NOMO-1 treated with DMSO at 0.1 percent for 48 hours (cell line): ENCODE results near the gene XIRP2.
"Not testable (repeated sequence)": the region's sequence is repeated elsewhere in the genome, so short reads cannot be mapped to it uniquely, and the experiment has no call there.

Source experiments
- DNase-seq: peaks from one replicate; lab custom pipeline; 2025; ENCODE audit not compliant: unreplicated experiment; lab: John Stamatoyannopoulos, UW

XIRP2 gene

GRCh38 chr2:167191588-167191987 is 303.3 kb downstream of the XIRP2 start:
- no peak for DNase-seq

- no peak for DNase-seq
Measured at GRCh38 chr2:167192833-167193232, 304.6 kb downstream of the XIRP2 start.

- DNase-seq: no peak
Measured at GRCh38 chr2:167196461-167197252, 308.4 kb downstream of the XIRP2 start.

- DNase-seq: no peak
Measured at GRCh38 chr2:167198009-167198408, 309.7 kb downstream of the XIRP2 start.

- DNase-seq: no peak
Measured at GRCh38 chr2:167198576-167198975, 310.3 kb downstream of the XIRP2 start.

GRCh38 chr2:167200019-167200418 is 311.7 kb downstream of the XIRP2 start:
- no peak for DNase-seq

- DNase-seq: no peak
Measured at GRCh38 chr2:167209784-167210183, 321.5 kb downstream of the XIRP2 start.

GRCh38 chr2:167212014-167212648 is 323.9 kb downstream of the XIRP2 start:
- peak; percentile 8 for DNase-seq

- DNase-seq: no peak
Measured at GRCh38 chr2:167215595-167215994, 327.3 kb downstream of the XIRP2 start.

- no peak for DNase-seq
Measured at GRCh38 chr2:167237478-167237877, 349.2 kb downstream of the XIRP2 start.

- no peak for DNase-seq
Measured at GRCh38 chr2:167240671-167241070, 352.4 kb downstream of the XIRP2 start.

GRCh38 chr2:167249197-167249596 is 360.9 kb downstream of the XIRP2 start:
- peak; percentile 6 for DNase-seq

- no peak for DNase-seq
Measured at GRCh38 chr2:167253025-167253424, 364.7 kb downstream of the XIRP2 start.

GRCh38 chr2:167254721-167255120 is 366.4 kb downstream of the XIRP2 start:
- no peak for DNase-seq

- no peak for DNase-seq
Measured at GRCh38 chr2:167258712-167259111, 370.4 kb downstream of the XIRP2 start.

- no peak for DNase-seq
Measured at GRCh38 chr2:167264380-167264779, 376.1 kb downstream of the XIRP2 start.

- DNase-seq: no peak
Measured at GRCh38 chr2:167265004-167265403, 376.7 kb downstream of the XIRP2 start.

GRCh38 chr2:167265722-167266121 is 377.4 kb downstream of the XIRP2 start:
- DNase-seq: no peak

GRCh38 chr2:167268245-167268644 is 380.0 kb downstream of the XIRP2 start:
- DNase-seq: not testable (repeated sequence)

- no peak for DNase-seq
Measured at GRCh38 chr2:167271932-167272331, 383.7 kb downstream of the XIRP2 start.

- no peak for DNase-seq
Measured at GRCh38 chr2:167275046-167275445, 386.8 kb downstream of the XIRP2 start.

GRCh38 chr2:167279810-167280209 is 391.5 kb downstream of the XIRP2 start:
- DNase-seq: no peak

- no peak for DNase-seq
Measured at GRCh38 chr2:167287212-167287611, 398.9 kb downstream of the XIRP2 start.
